ENCODE measurements around the gene MTCL1.

MTCL1 gene

GRCh38 chr18:8871489-8871888, 166.1 kb downstream of the MTCL1 start:
- DNase-seq: no peak

- no peak for DNase-seq
These were observed 169.5 kb downstream of the MTCL1 start for GRCh38 chr18:8874872-8875271.

- no peak for DNase-seq
These were observed 171.5 kb downstream of the MTCL1 start for GRCh38 chr18:8876887-8877286.

- no peak for DNase-seq
These were observed 175.7 kb downstream of the MTCL1 start for GRCh38 chr18:8881103-8881502.

Data from activated CD4-positive, alpha-beta T cell treated with anti-CD3 and anti-CD28 coated beads, Interleukin-2, amount 50 U/mL, for 48 hours (primary cell).